Measurements from ENCODE around the gene APOC1.

GRCh38 chr19:44939668-44940067 lies 25.3 kb downstream of the APOC1 start:
- TF ChIP-seq CTCF (IDR thresholded peaks at IDR 0.05; ENCODE audit: low read length) (no peak), EZH2 (IDR thresholded peaks at IDR 0.05; ENCODE audit: borderline replicate concordance, low read length) (no peak)
